Lower lobe of right lung (tissue), 2 donors: ENCODE measurements around the gene RAB9A. TPM values are rescaled to one million over a fixed set of nuclear protein-coding genes. Genes with fewer than 3 reads are reported as not detected.

Experiments
- ATAC-seq, 2 donors: fragments of 200-7000 bp; cut with Tn5 transposase; one replicate each; pipeline ENCODE4 v1.9.1; 2020 to 2022; ENCODE audit warnings: mild to moderate bottlenecking in 2 of 2, moderate library complexity in 2 of 2
- DNase-seq: peaks from one replicate; pipeline ENCODE4 v3.0.0-alpha.2; 2020
- H3K27ac ChIP-seq: fragments of 200-600 bp; one replicate; pipeline ENCODE4 v1.8.0; 2022
- H3K27me3 ChIP-seq: fragments of 200-600 bp; one replicate; pipeline ENCODE4 v1.8.0; 2022; ENCODE audit warnings: low read depth
- H3K36me3 ChIP-seq: fragments of 200-600 bp; one replicate; pipeline ENCODE4 v1.8.0; 2022; ENCODE audit warnings: mild to moderate bottlenecking
- H3K4me1 ChIP-seq: fragments of 200-600 bp; one replicate; pipeline ENCODE4 v1.8.0; 2022
- H3K4me3 ChIP-seq: fragments of 200-600 bp; one replicate; pipeline ENCODE4 v1.8.0; 2022; ENCODE audit warnings: mild to moderate bottlenecking
- H3K9me3 ChIP-seq: fragments of 200-600 bp; one replicate; pipeline ENCODE4 v1.8.0; 2022
- CTCF ChIP-seq: fragments of 200-600 bp; IDR thresholded peaks from one replicate; pipeline ENCODE4 v1.8.0; 2022; ENCODE audit warnings: antibody characterized with exemption, mild to moderate bottlenecking
- intact Hi-C: fragments of 100-400 bp; cut with DNase I; formaldehyde crosslinking; loops from one replicate; pipeline ENCODE4 v1.11.0; 2022
- total RNA-seq: library from RNA; stranded (reverse); fragmentation: NEBNext Ultra II Directional; extraction: Animal tissue kit (Norgen Biotek cat#: 25700); gene quantifications from one replicate; pipeline ENCODE4 v1.2.1, GENCODE V29; 2021
- donor health status: DM: no; HTN: yes; CAD: no; lungs with severe emphysema.

The RAB9A gene
- total RNA-seq, 1 donor from 2014 or later: 32.8 TPM

DNA sequence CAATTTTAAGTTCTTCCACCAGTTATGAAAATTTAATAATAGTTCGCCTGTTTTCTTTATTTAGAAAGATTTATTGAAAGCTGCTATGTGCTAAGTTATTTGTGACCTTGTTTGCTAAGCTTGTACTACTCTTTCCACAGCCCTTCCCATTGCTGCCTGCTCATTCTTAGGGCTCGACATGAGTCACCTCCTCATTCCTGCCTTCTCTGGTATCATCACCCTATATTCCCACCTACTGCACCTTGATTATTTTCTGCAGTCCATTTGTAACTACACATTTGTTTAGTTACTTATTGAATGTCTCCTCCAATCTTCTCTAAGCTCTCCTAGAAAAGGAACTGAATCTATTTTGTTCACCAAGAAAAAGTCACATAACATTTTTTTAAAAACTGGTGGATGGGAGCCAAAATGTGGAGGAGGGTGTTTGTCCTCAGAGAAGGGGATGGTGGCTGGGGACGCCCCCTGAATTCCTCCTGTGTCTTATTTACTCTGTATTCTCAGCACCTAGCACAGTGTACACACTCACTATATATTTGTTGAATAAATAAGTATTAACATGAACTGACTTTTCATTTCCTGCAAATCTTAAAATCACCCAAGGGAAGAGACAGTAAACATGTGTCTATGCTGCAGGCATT, 3.7 kb upstream of the RAB9A start:
- TF ChIP-seq CTCF: no peak
- ATAC-seq: no peak
- Histone ChIP-seq H3K36me3 (no peaks in the 10 kb centered on the region), H3K4me3 (no peak overlapping the region), H3K27me3 (no peaks in the 10 kb centered on the region), H3K27ac (no peak overlapping the region), H3K9me3 (no peaks in the 10 kb centered on the region), H3K4me1 (no peaks in the 10 kb centered on the region)
- DNase-seq: no peak
- intact Hi-C loops: no loop called here

GRCh38 chrX:13687203-13687602, 1.7 kb upstream of the RAB9A start:
- Histone ChIP-seq H3K27ac (no peak overlapping the region), H3K36me3 (no peaks in the 10 kb centered on the region), H3K9me3 (no peaks in the 10 kb centered on the region), H3K27me3 (no peaks in the 10 kb centered on the region), H3K4me1 (no peaks in the 10 kb centered on the region), H3K4me3 (no peak overlapping the region)
- ATAC-seq: no peak
- DNase-seq: no peak
- no peak for TF ChIP-seq CTCF
- intact Hi-C loops: no loop called here

DNA sequence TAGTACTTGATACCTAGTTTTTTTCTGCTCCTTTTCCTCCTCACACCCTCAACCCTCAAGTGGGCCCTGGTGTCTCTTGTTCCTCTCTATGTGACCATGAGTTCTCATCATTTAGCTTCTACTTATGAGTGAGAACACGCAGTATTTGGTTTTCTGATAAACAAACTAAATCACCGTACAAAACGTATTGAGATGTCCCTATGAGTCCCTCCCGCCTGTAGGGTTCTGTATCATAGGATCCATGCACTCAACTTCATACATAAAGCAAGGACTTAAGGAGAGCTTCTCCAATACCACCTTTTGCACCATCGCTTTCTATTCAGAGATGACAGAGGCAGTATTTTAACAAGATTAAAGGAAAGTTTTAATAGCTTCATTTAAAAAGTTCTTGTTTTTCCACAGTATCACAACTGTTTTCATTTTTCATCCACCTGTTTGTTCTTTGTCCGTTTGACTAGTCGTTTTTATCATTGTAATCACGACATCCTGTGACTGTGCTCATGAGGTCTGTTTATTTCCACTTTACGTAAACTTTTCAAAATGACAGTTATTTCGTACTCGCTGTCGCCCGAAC, 457 bp upstream of the RAB9A start:
- H3K27me3 ChIP-seq: no peaks in the 10 kb centered on the region
- peak in 1 of 2 donors; percentile 18 for ATAC-seq
- intact Hi-C loops: no loop called here
- no peaks in the 10 kb centered on the region for H3K36me3 ChIP-seq
- no peak for DNase-seq
- H3K27ac ChIP-seq: peak overlapping the region; percentile 94
- no peaks in the 10 kb centered on the region for H3K9me3 ChIP-seq
- H3K4me3 ChIP-seq: peak overlapping the region; percentile 63
- peaks cover 3% of the 10 kb centered on the region for H3K4me1 ChIP-seq
- no peak for TF ChIP-seq CTCF

DNA sequence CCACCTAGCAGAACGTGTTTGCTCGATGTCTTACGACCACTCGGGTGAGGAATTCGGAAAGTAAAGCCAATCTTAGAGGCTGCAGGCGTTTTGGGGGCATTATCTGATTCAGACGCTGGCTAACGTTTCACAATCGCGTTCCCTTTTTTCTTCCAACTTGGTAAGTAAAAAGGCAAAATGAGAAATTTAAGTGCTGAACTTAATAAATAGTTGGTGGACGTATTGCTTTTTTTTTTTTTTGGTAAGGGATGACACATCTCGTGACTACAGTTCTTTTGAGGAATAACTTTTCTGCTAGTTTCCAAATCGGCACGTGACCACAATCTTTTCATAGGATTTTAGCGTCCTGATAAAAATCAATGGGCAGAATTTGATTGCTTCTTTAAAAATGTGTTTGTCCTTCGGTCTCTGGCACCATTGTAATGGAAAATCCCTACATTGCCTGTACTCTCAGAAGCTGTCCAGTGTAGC, 848 bp downstream of the RAB9A start:
- no peak for TF ChIP-seq CTCF
- peaks cover 15% of the 10 kb centered on the region for H3K4me1 ChIP-seq
- H3K4me3 ChIP-seq: peak overlapping the region; percentile 63
- DNase-seq (no peak), ATAC-seq (no peak)
- intact Hi-C loops: no loop called here
- H3K9me3 ChIP-seq: no peaks in the 10 kb centered on the region
- H3K27me3 ChIP-seq: no peaks in the 10 kb centered on the region
- H3K36me3 ChIP-seq: no peaks in the 10 kb centered on the region
- peak overlapping the region; percentile 94 for H3K27ac ChIP-seq

- Histone ChIP-seq H3K27me3 (no peaks in the 10 kb centered on the region), H3K27ac (no peak overlapping the region), H3K36me3 (no peaks in the 10 kb centered on the region), H3K9me3 (no peaks in the 10 kb centered on the region), H3K4me3 (peak overlapping the region; percentile 63), H3K4me1 (peaks cover 19% of the 10 kb centered on the region)
- no peak for ATAC-seq
- DNase-seq: no peak
- TF ChIP-seq CTCF: no peak
- intact Hi-C loops: no loop called here
These were observed 1.9 kb downstream of the RAB9A start for GRCh38 chrX:13690836-13691235.
